ENCODE measurements around the gene CNTNAP2.
"Not testable (repeated sequence)": the region's sequence is repeated elsewhere in the genome, so short reads cannot be mapped to it uniquely, and the experiment has no call there.

Gene CNTNAP2

DNA sequence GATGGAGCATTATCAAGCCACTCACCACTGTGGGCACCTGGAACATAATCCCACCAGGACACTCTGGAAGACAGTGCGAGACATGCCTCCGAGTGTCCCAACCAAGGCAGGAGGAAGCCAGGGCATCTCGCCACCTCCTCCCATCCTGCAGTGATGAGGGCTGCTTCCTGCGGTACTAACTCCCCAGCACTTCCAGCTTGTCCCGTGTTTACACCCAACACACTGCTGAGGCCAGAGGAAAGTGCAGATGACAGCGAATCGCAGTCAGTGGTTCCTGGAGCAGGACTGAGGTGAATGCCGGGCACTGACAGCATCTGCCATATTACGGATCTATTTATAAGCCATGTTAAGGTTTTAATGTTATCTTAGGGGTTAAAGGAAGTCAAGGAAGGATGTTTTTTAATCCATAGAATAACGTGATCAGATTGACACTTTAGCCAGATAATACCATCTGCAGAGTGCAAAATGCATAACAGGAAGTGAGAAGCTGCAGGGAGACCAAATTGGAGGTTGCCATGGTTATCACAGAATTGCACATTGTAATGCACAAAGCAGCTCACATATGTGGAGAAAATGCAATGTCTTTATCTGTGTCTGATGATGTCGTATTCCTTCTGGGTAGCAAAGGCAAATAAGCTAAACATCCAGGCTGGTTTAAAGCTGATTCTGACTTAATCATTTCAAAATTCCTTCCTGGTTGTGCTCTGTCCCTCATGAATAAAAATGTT lies 2159.9 kb downstream of the CNTNAP2 start:
- Mint-ChIP-seq H3K27me3 (no peaks in the 10 kb centered on the region), H3K27ac (no peak overlapping the region), H3K4me1 (no peaks in the 10 kb centered on the region), H3K9me3 (no peaks in the 10 kb centered on the region), H3K4me3 (no peak overlapping the region), H3K36me3 (no peaks in the 10 kb centered on the region)
- no peak for DNase-seq
- CTCF ChIA-PET, result interaction anchor here (0.9 kb wide), 1 partner anchor 14 kb away, joined by 3 read pairs; no protein-coding TSS in a partner anchor

DNA sequence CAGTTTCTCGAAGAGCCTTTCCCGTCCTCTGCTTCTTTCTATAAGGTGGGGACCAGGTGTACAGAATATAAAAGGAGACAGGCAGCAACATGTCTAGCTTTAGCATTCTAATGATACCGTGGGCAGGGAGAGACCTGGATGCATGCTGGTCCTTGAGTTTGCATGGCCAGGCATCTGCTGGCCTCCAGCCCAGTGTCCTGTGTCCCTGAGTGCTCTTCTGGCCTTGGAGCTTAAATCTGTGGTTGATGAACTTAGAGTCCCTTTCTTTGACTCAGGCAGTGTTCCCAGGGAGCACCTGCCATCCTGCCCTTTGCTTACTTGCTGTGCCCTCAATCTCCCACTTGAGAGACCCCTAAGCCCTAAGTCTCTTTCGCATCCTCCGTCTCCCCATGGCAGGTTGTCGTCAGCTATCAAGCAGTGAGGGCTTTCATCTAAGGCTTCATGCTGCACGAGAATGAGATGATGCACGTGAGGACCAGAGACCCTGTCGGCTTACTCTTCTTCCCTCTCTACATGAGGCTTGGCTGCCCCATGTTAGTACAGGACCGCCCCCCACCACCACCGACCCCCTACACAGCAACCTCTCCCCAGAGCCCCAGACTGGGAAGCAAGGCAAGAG lies 2160.6 kb downstream of the CNTNAP2 start:
- no peak overlapping the region for H3K4me3 Mint-ChIP-seq
- no peaks in the 10 kb centered on the region for H3K36me3 Mint-ChIP-seq
- no peak for DNase-seq
- CTCF ChIA-PET, result interaction anchor here (0.9 kb wide), 1 partner anchor 14 kb away, joined by 3 read pairs; no protein-coding TSS in a partner anchor
- no peak overlapping the region for H3K27ac Mint-ChIP-seq
- no peaks in the 10 kb centered on the region for H3K4me1 Mint-ChIP-seq
- no peaks in the 10 kb centered on the region for H3K27me3 Mint-ChIP-seq
- no peaks in the 10 kb centered on the region for H3K9me3 Mint-ChIP-seq

- Mint-ChIP-seq H3K36me3 (no peaks in the 10 kb centered on the region), H3K27me3 (peaks cover 4% of the 10 kb centered on the region), H3K27ac (no peak overlapping the region), H3K4me3 (no peak overlapping the region), H3K4me1 (no peaks in the 10 kb centered on the region), H3K9me3 (no peaks in the 10 kb centered on the region)
- CTCF ChIA-PET, result interaction anchor here (0.7 kb wide), 1 partner anchor 21 kb away, joined by 5 read pairs; no protein-coding TSS in a partner anchor
- DNase-seq, result no peak
These were observed 2169.5 kb downstream of the CNTNAP2 start for GRCh38 chr7:148286150-148286549.

DNA sequence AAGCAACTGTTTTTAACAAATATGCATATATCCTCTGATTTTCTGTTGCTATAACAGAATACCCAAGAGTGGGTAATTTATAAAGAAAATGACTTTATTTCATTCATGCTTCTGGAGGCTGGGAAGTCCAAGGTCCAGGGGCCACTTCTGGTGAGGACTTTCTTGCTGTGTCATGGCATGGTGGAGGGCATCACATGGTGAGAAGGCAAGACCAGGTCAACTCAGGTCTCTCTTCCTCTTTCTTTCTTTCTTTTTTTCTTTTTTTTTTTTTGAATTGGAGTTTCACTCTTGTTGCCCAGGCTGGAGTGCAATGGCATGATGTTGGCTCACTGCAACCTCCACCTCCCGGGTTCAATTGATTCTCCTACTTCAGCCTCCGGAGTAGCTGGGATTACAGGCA lies 2170.9 kb downstream of the CNTNAP2 start:
- no peak overlapping the region for H3K4me3 Mint-ChIP-seq
- H3K27me3 Mint-ChIP-seq, result peaks cover 4% of the 10 kb centered on the region
- H3K4me1 Mint-ChIP-seq, result no peaks in the 10 kb centered on the region
- H3K36me3 Mint-ChIP-seq, result no peaks in the 10 kb centered on the region
- H3K27ac Mint-ChIP-seq, result no peak overlapping the region
- no peaks in the 10 kb centered on the region for H3K9me3 Mint-ChIP-seq
- no peak for DNase-seq
- CTCF ChIA-PET, result no interaction called here

GRCh38 chr7:148288592-148289151 lies 2172.1 kb downstream of the CNTNAP2 start:
- DNase-seq, result no peak
- Mint-ChIP-seq H3K27ac (no peak overlapping the region), H3K36me3 (no peaks in the 10 kb centered on the region), H3K9me3 (no peaks in the 10 kb centered on the region), H3K27me3 (peaks cover 4% of the 10 kb centered on the region), H3K4me1 (no peaks in the 10 kb centered on the region), H3K4me3 (no peak overlapping the region)
- CTCF ChIA-PET, result no interaction called here

GRCh38 chr7:148289630-148290029 lies 2173.0 kb downstream of the CNTNAP2 start:
- Mint-ChIP-seq H3K9me3 (no peaks in the 10 kb centered on the region), H3K4me3 (no peak overlapping the region), H3K4me1 (no peaks in the 10 kb centered on the region), H3K27me3 (peaks cover 4% of the 10 kb centered on the region), H3K27ac (no peak overlapping the region), H3K36me3 (no peaks in the 10 kb centered on the region)
- CTCF ChIA-PET, result no interaction called here
- DNase-seq, result no peak

GRCh38 chr7:148290538-148290937 lies 2173.9 kb downstream of the CNTNAP2 start:
- no peaks in the 10 kb centered on the region for H3K4me1 Mint-ChIP-seq
- no peak for DNase-seq
- no peaks in the 10 kb centered on the region for H3K36me3 Mint-ChIP-seq
- H3K4me3 Mint-ChIP-seq, result no peak overlapping the region
- H3K27me3 Mint-ChIP-seq, result peaks cover 4% of the 10 kb centered on the region
- H3K9me3 Mint-ChIP-seq, result no peaks in the 10 kb centered on the region
- CTCF ChIA-PET, result no interaction called here
- no peak overlapping the region for H3K27ac Mint-ChIP-seq

GRCh38 chr7:148291799-148292198 lies 2175.2 kb downstream of the CNTNAP2 start:
- CTCF ChIA-PET, result no interaction called here
- Mint-ChIP-seq H3K4me3 (no peak overlapping the region), H3K4me1 (no peaks in the 10 kb centered on the region), H3K27ac (no peak overlapping the region), H3K27me3 (peaks cover 4% of the 10 kb centered on the region), H3K9me3 (no peaks in the 10 kb centered on the region), H3K36me3 (no peaks in the 10 kb centered on the region)
- no peak for DNase-seq

- H3K27ac Mint-ChIP-seq, result no peak overlapping the region
- no peak for DNase-seq
- H3K36me3 Mint-ChIP-seq, result no peaks in the 10 kb centered on the region
- CTCF ChIA-PET, result no interaction called here
- no peaks in the 10 kb centered on the region for H3K4me1 Mint-ChIP-seq
- no peak overlapping the region for H3K4me3 Mint-ChIP-seq
- no peaks in the 10 kb centered on the region for H3K27me3 Mint-ChIP-seq
- no peaks in the 10 kb centered on the region for H3K9me3 Mint-ChIP-seq
These were observed 2180.5 kb downstream of the CNTNAP2 start for GRCh38 chr7:148296994-148297644.

- H3K9me3 Mint-ChIP-seq, DNase-seq, H3K4me3 Mint-ChIP-seq, H3K36me3 Mint-ChIP-seq, H3K27me3 Mint-ChIP-seq, CTCF ChIA-PET, H3K27ac Mint-ChIP-seq, H3K4me1 Mint-ChIP-seq: not testable (repeated sequence)
These were observed 2182.2 kb downstream of the CNTNAP2 start for GRCh38 chr7:148298768-148299167.

- CTCF ChIA-PET, result no interaction called here
- Mint-ChIP-seq H3K27me3 (no peaks in the 10 kb centered on the region), H3K4me1 (peaks cover 16% of the 10 kb centered on the region), H3K9me3 (no peaks in the 10 kb centered on the region), H3K27ac (no peak overlapping the region), H3K36me3 (no peaks in the 10 kb centered on the region), H3K4me3 (no peak overlapping the region)
- no peak for DNase-seq
These were observed 2183.0 kb downstream of the CNTNAP2 start for GRCh38 chr7:148299350-148300276.

GRCh38 chr7:148302436-148302835 lies 2185.8 kb downstream of the CNTNAP2 start:
- H3K4me3 Mint-ChIP-seq, CTCF ChIA-PET: not testable (repeated sequence)

DNA sequence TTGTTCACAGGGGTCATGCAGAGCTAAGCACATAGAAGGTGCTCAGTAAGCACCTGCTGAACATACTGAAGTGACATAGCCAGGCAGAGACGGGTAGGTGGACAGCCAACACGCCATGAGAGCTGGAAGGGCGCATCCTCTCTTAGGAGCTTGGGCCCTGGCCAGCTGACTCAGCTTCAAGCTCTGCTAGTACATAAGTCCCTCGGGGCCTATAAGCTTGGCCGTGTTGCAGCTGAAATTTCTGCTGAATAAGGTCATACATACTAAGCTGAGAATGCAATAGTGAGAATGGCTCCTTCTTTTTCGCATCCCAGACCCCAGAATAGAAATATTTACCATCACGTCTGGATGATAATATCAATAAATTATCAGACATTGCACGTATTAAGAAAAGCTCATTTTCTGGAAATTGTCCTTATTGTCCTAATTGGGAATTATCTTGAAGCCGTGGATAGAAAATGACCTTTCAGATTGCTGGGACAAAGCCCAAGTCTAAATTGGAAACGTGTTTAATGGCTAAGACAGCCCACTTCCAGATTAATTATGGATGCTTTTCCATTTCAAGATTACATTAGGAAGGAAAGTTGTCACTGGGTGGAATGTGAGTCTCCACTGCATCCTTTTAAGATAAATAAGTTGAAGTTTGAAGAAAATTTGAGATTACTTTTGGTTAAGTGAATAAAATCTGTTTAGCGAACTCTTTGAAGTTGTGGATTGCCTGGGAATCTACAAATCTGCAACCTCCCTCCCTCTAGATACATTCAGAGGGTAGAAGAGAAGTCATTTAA lies 2186.9 kb downstream of the CNTNAP2 start:
- Mint-ChIP-seq H3K27ac (peak overlapping the region; percentile 77), H3K4me1 (peaks cover 27% of the 10 kb centered on the region), H3K36me3 (no peaks in the 10 kb centered on the region), H3K4me3 (no peak overlapping the region), H3K9me3 (peaks cover 3% of the 10 kb centered on the region), H3K27me3 (no peaks in the 10 kb centered on the region)
- DNase-seq, result no peak
- CTCF ChIA-PET, result no interaction called here

More at GRCh38 chr7:148302436-148302835, 2185.8 kb downstream of the CNTNAP2 start:
- not testable (repeated sequence) for H3K27ac Mint-ChIP-seq, H3K27me3 Mint-ChIP-seq, H3K9me3 Mint-ChIP-seq, DNase-seq, H3K36me3 Mint-ChIP-seq
- H3K4me1 Mint-ChIP-seq, result peaks cover 27% of the 10 kb centered on the region
